K562 (cell line): ENCODE results near the gene ATOH8.

Source experiments
- MAX ChIP-seq: sonication (generic); formaldehyde crosslinking; IDR thresholded peaks from 2 replicates; pipeline ENCODE4 v1.9.0; 2022; ENCODE audit warnings: mild to moderate bottlenecking, missing genetic modification reagents
- NR3C1 ChIP-seq: sonication (generic); formaldehyde crosslinking; IDR thresholded peaks from 2 replicates; pipeline ENCODE4 v1.8.1; 2022; ENCODE audit warnings: missing genetic modification reagents
- PHF8 ChIP-seq: fragments of 200-600 bp; sonication (generic); IDR thresholded peaks from 2 replicates; pipeline ENCODE4 v1.6.1; 2012; ENCODE audit warnings: mixed run types, mild to moderate bottlenecking, inconsistent platforms, low read length, moderate library complexity, borderline replicate concordance
- TGIF2 ChIP-seq: sonication (generic); formaldehyde crosslinking; IDR thresholded peaks from 2 replicates; pipeline ENCODE4 v1.8.1; 2022; ENCODE audit warnings: mild to moderate bottlenecking, missing genetic modification reagents, moderate library complexity

- TF ChIP-seq MAX (CRISPR knock-in tag): no peak
- no peak for TF ChIP-seq NR3C1
- TF ChIP-seq TGIF2: no peak
- no peak for TF ChIP-seq PHF8
Measured at GRCh38 chr2:85722519-85722918, 31.3 kb upstream of the ATOH8 start.
